CD14-positive monocyte (primary cell): ENCODE results near the gene NTN5. TPM values are rescaled to one million over a fixed set of nuclear protein-coding genes. Genes with fewer than 3 reads are reported as not detected.
A peak's percentile ranks its signal among the peaks of the same experiment; 100 is the strongest.

Experiments used
- DNase-seq, 3 donors: peaks; one replicate each; pipeline ENCODE4 v3.0.0-alpha.2; 2011 to 2022
- H2AFZ ChIP-seq: 2 replicates; pipeline ENCODE4 v1.6.0; 2012; ENCODE audit warnings: mild to moderate bottlenecking, low read depth, low read length, inconsistent platforms; ENCODE audit not compliant: insufficient read depth, poor library complexity, severe bottlenecking
- H3K27ac ChIP-seq, 2 donors: 1 replicate in 1 of 2; 2 replicates in 1 of 2; pipeline ENCODE4 v1.5.1; 2012 to 2013; ENCODE audit warnings: low read length in 2 of 2, control low read depth in 1 of 2, inconsistent platforms in 1 of 2, low read depth in 1 of 2, mild to moderate bottlenecking in 1 of 2
- H3K27me3 ChIP-seq, 2 donors: one replicate each; pipeline versions ENCODE4 v1.6.0 to v1.6.1; 2011 to 2013; ENCODE audit warnings: low read length in 2 of 2; ENCODE audit not compliant: control insufficient read depth in 2 of 2, insufficient read depth in 2 of 2
- H3K36me3 ChIP-seq, 2 donors: replicated peaks in 1 of 2; 1 replicate in 1 of 2; 2 replicates in 1 of 2; pipeline versions ENCODE4 v1.5.1 to v1.6.1; 2012 to 2013; ENCODE audit warnings: low read length in 2 of 2, control low read depth in 1 of 2, inconsistent platforms in 1 of 2, mild to moderate bottlenecking in 1 of 2; ENCODE audit not compliant: insufficient read depth in 2 of 2, control insufficient read depth in 1 of 2
- H3K4me1 ChIP-seq, 2 donors: 1 replicate in 1 of 2; 2 replicates in 1 of 2; pipeline versions ENCODE4 v1.5.1 to v1.6.1; 2012 to 2013; ENCODE audit warnings: low read length in 2 of 2, control low read depth in 1 of 2, inconsistent platforms in 1 of 2, mild to moderate bottlenecking in 1 of 2, moderate library complexity in 1 of 2; ENCODE audit not compliant: insufficient read depth in 2 of 2, control insufficient read depth in 1 of 2
- H3K4me2 ChIP-seq: replicated peaks from 2 replicates; pipeline ENCODE3; 2012; ENCODE audit warnings: low read length, moderate library complexity, mild to moderate bottlenecking; ENCODE audit not compliant: poor library complexity, severe bottlenecking; ENCODE audit errors: extremely low read depth
- H3K4me3 ChIP-seq, 3 experiments: fragments of 200-600 bp in 1 of 3; sonication (generic) in 1 of 3; replicated peaks in 1 of 3; 1 replicate in 2 of 3; 2 replicates in 1 of 3; pipeline ENCODE4 v1.5.1; 2011 to 2013; ENCODE audit warnings: low read length in 3 of 3, mild to moderate bottlenecking in 3 of 3, control low read depth in 2 of 3, low read depth in 2 of 3, inconsistent platforms in 1 of 3, moderate library complexity in 1 of 3
- H3K79me2 ChIP-seq: 2 replicates; pipeline ENCODE4 v1.6.0; 2012; ENCODE audit warnings: mild to moderate bottlenecking, control low read depth, inconsistent platforms, low read length, moderate library complexity; ENCODE audit not compliant: insufficient read depth
- H3K9ac ChIP-seq: 2 replicates; pipeline ENCODE4 v1.6.0; 2017; ENCODE audit warnings: low read length, mild to moderate bottlenecking; ENCODE audit not compliant: insufficient read depth, poor library complexity, severe bottlenecking
- H3K9me3 ChIP-seq, 2 donors: replicated peaks in 1 of 2; 1 replicate in 1 of 2; 2 replicates in 1 of 2; pipeline versions ENCODE4 v1.5.1 to v1.6.1; 2012 to 2013; ENCODE audit warnings: low read length in 2 of 2, control low read depth in 1 of 2; ENCODE audit not compliant: control insufficient read depth in 1 of 2, insufficient read depth in 1 of 2
- H4K20me1 ChIP-seq: 2 replicates; pipeline ENCODE4 v1.6.0; 2012; ENCODE audit warnings: mild to moderate bottlenecking, low read length, control low read depth, moderate library complexity; ENCODE audit not compliant: insufficient read depth
- H3K27ac Mint-ChIP-seq, 7 donors: one replicate each; pipeline ENCODE4 v1.8.0; 2020; ENCODE audit warnings: mild to moderate bottlenecking in 7 of 7, mixed read lengths in 7 of 7, moderate library complexity in 6 of 7, inconsistent platforms in 2 of 7
- H3K27me3 Mint-ChIP-seq, 3 donors: one replicate each; pipeline ENCODE4 v1.8.0; 2021 to 2022; ENCODE audit warnings: low read depth in 3 of 3, mild to moderate bottlenecking in 3 of 3, mixed read lengths in 3 of 3, moderate library complexity in 3 of 3, inconsistent platforms in 1 of 3
- H3K36me3 Mint-ChIP-seq, 2 donors: one replicate each; pipeline ENCODE4 v1.8.0; 2020; ENCODE audit warnings: mixed read lengths in 2 of 2, inconsistent platforms in 1 of 2, mild to moderate bottlenecking in 1 of 2
- H3K4me1 Mint-ChIP-seq: one replicate; pipeline ENCODE4 v1.8.0; 2020; ENCODE audit warnings: mild to moderate bottlenecking, mixed read lengths
- H3K4me3 Mint-ChIP-seq, 2 donors: one replicate each; pipeline ENCODE4 v1.8.0; 2020; ENCODE audit warnings: mild to moderate bottlenecking in 2 of 2, mixed read lengths in 2 of 2, moderate library complexity in 1 of 2
- H3K9me3 Mint-ChIP-seq, 7 donors: one replicate each; pipeline ENCODE4 v1.8.0; 2020 to 2022; ENCODE audit warnings: mixed read lengths in 7 of 7, mild to moderate bottlenecking in 6 of 7, moderate library complexity in 6 of 7, inconsistent platforms in 2 of 7
- CTCF ChIP-seq: fragments of 200-600 bp; IDR thresholded peaks from one replicate; pipeline ENCODE4 v1.8.0; 2022; ENCODE audit warnings: antibody characterized with exemption, mild to moderate bottlenecking
- WGBS: methylation state at CpG from one replicate; pipeline ENCODE4 v1.1.5; 2013; ENCODE audit warnings: missing lambda C conversion rate; ENCODE audit not compliant: insufficient coverage; 5-methylcytosine and 5-hydroxymethylcytosine counted together
- intact Hi-C, 2 donors: fragments of 100-400 bp; cut with micrococcal nuclease; formaldehyde crosslinking; loops; one replicate each; pipeline versions ENCODE4 v1.15.0 to v1.15.1; 2023
- polyA plus RNA-seq, 3 donors: library from polyadenylated mRNA; depleted of rRNA in 1 of 3; unstranded in 2 of 3; stranded (reverse) in 1 of 3; fragments of 300-500 nt in 2 of 3; fragments of >200 nt in 1 of 3; fragmentation: Illumina TruSeq in 2 of 3; gene quantifications; 1 replicate in 2 of 3; 2 replicates in 1 of 3; pipeline ENCODE4 v1.2.3, GENCODE V29; 2012 to 2021

Gene NTN5
- polyA plus RNA-seq, 3 donors, result 0.44 TPM; not detected in 2

- H3K9ac ChIP-seq, result no peak overlapping the region
- peaks cover 27 to 30% of the 10 kb centered on the region in 2 donors for H3K36me3 Mint-ChIP-seq
Measured at GRCh38 chr19:48616041-48616436, 56.8 kb downstream of the NTN5 start.

DNA sequence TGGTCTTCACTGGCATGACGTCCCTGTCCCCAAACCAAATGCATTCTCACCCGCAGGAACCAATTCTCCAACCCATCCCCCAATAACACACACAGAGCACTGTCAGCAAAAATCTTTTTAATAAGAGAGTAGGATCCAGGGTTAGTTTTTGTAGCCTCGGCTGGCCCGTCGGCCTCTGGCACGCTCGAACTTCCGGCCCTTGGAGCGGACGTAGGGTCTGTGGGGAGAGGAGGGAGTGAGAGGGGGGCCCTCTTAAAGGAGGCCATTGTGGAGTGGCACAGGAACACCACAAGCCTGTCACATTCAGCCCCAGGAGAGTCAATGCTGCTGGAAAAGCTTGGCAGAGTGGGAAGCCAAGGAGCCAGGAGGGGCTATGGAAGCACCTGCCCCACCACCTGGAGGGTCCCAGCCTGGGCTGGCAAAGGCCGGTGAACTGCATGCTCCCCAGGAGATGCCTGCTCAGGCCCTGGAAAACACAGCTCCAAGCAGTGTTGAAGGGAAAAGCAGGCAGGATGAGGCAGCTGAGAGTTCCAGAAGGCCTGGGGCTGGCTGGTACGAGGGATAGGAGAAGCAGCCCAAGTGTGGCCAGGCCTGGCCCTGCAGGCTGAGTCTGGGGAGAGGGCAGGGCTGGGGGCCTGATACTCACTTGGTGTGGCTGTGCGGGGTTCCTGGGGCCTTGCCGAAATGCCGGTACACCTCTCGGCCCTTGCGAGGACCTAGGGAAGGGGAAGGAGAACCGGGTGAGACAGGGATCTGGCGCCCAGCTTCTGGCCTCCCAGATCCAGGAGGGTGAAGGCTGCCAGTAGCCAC is 57.4 kb downstream of the NTN5 start:
- Mint-ChIP-seq H3K4me3 (no peak overlapping the region), H3K9me3 (peaks cover 0 to 3% (median 0%) of the 10 kb centered on the region in 7 donors), H3K4me1 (peaks cover 32% of the 10 kb centered on the region), H3K27ac (peak overlapping the region in 3 of 7 donors; percentile 7 to 72 (median 10)), H3K27me3 (peaks cover 0 to 2% (median 0%) of the 10 kb centered on the region in 3 donors), H3K36me3 (peaks cover 27 to 30% of the 10 kb centered on the region in 2 donors)
- Histone ChIP-seq H4K20me1 (peaks cover 41% of the 10 kb centered on the region), H3K9me3 (no peaks in the 10 kb centered on the region), H2AFZ (no peak overlapping the region), H3K27ac (no peak overlapping the region), H3K79me2 (peaks cover 41% of the 10 kb centered on the region), H3K4me3 (no peak overlapping the region), H3K27me3 (no peaks in the 10 kb centered on the region), H3K4me1 (peaks cover 28 to 33% of the 10 kb centered on the region in 2 donors), H3K4me2 (no peak overlapping the region), H3K9ac (no peak overlapping the region), H3K36me3 (peaks cover 30 to 31% of the 10 kb centered on the region in 2 donors)
- DNase-seq, result no peak
- TF ChIP-seq CTCF, result no peak
- intact Hi-C loops, result no loop called here
- 92% methylated on average over 5 of the region's 19 CpGs for WGBS

More at GRCh38 chr19:48616041-48616436, 56.8 kb downstream of the NTN5 start:
- H3K9me3 ChIP-seq, result no peaks in the 10 kb centered on the region
- no peaks in the 10 kb centered on the region for H3K27me3 ChIP-seq
- H3K4me1 Mint-ChIP-seq, result peaks cover 32% of the 10 kb centered on the region
- DNase-seq, result no peak
- H2AFZ ChIP-seq, result no peak overlapping the region
- H3K4me1 ChIP-seq, result peaks cover 34 to 39% of the 10 kb centered on the region in 2 donors
- peaks cover 30 to 31% of the 10 kb centered on the region in 2 donors for H3K36me3 ChIP-seq
- intact Hi-C loops, result no loop called here
- H3K4me2 ChIP-seq, result no peak overlapping the region
- peak overlapping the region in 1 of 2 donors; percentile 31 for H3K27ac ChIP-seq
- H3K27ac Mint-ChIP-seq, result peak overlapping the region in 4 of 7 donors; percentile 10 to 72 (median 45)
- H3K27me3 Mint-ChIP-seq, result peaks cover 0 to 2% (median 0%) of the 10 kb centered on the region in 3 donors
- H3K4me3 ChIP-seq, result no peak overlapping the region
- peaks cover 46% of the 10 kb centered on the region for H3K79me2 ChIP-seq
- H3K9me3 Mint-ChIP-seq, result peaks cover 0 to 3% (median 0%) of the 10 kb centered on the region in 7 donors
- 93% methylated on average over 13 of the region's 16 CpGs for WGBS
- H4K20me1 ChIP-seq, result peaks cover 41% of the 10 kb centered on the region
- TF ChIP-seq CTCF, result no peak
- H3K4me3 Mint-ChIP-seq, result no peak overlapping the region
